Kidney epithelial cell (primary cell): ENCODE results near the gene RCBTB1. TPM values are rescaled to one million over a fixed set of nuclear protein-coding genes. Genes with fewer than 3 reads are reported as not detected.
"Not testable (repeated sequence)": the region's sequence is repeated elsewhere in the genome, so short reads cannot be mapped to it uniquely, and the experiment has no call there.

Source experiments
- DNase-seq: peaks from one replicate; pipeline ENCODE4 v3.0.0-alpha.2; 2010; ENCODE audit warnings: low read depth
- H3K27me3 ChIP-seq: 2 replicates; pipeline ENCODE4 v1.6.0; 2011; ENCODE audit warnings: low read length; ENCODE audit not compliant: control insufficient read depth, insufficient read depth
- H3K36me3 ChIP-seq: 2 replicates; pipeline ENCODE4 v1.5.1; 2011; ENCODE audit warnings: low read length; ENCODE audit not compliant: control insufficient read depth, insufficient read depth
- H3K4me3 ChIP-seq: 2 replicates; pipeline ENCODE4 v1.5.1; 2011; ENCODE audit warnings: low read depth, mild to moderate bottlenecking, control low read depth, low read length
- CTCF ChIP-seq: IDR thresholded peaks from 2 replicates; pipeline ENCODE4 v1.5.1; 2011; ENCODE audit warnings: mild to moderate bottlenecking, moderate library complexity, low read length, control low read depth, inconsistent platforms; ENCODE audit not compliant: insufficient read depth, poor library complexity, severe bottlenecking
- total RNA-seq: library from RNA; depleted of rRNA; stranded (reverse); fragments of >200 nt; gene quantifications from 2 replicates; pipeline ENCODE4 v1.2.3, GENCODE V29; 2015

RCBTB1 gene
- total RNA-seq, 1 donor from 2014 or later = 22.6 TPM

- H3K27me3 ChIP-seq = no peaks in the 10 kb centered on the region
- H3K36me3 ChIP-seq = no peaks in the 10 kb centered on the region
- DNase-seq = no peak
- no peak overlapping the region for H3K4me3 ChIP-seq
- no peak for TF ChIP-seq CTCF
Observed at GRCh38 chr13:49597043-49597641, 11.8 kb upstream of the RCBTB1 start.

GRCh38 chr13:49596221-49596620, 10.9 kb upstream of the RCBTB1 start:
- DNase-seq = no peak
- TF ChIP-seq CTCF = no peak
- Histone ChIP-seq H3K36me3 (no peaks in the 10 kb centered on the region), H3K4me3 (no peak overlapping the region), H3K27me3 (no peaks in the 10 kb centered on the region)

- Histone ChIP-seq H3K36me3 (no peaks in the 10 kb centered on the region), H3K27me3 (no peaks in the 10 kb centered on the region), H3K4me3 (no peak overlapping the region)
- DNase-seq = no peak
- TF ChIP-seq CTCF = no peak
Observed at GRCh38 chr13:49594576-49594975, 9.2 kb upstream of the RCBTB1 start.

GRCh38 chr13:49593876-49594275, 8.5 kb upstream of the RCBTB1 start:
- not testable (repeated sequence) for H3K36me3 ChIP-seq, H3K27me3 ChIP-seq, H3K4me3 ChIP-seq, DNase-seq

- not testable (repeated sequence) for H3K36me3 ChIP-seq, DNase-seq, H3K4me3 ChIP-seq, H3K27me3 ChIP-seq
Observed at GRCh38 chr13:49590714-49591113, 5.4 kb upstream of the RCBTB1 start.

- no peak for DNase-seq
- H3K36me3 ChIP-seq = no peaks in the 10 kb centered on the region
- no peak overlapping the region for H3K4me3 ChIP-seq
- no peaks in the 10 kb centered on the region for H3K27me3 ChIP-seq
- no peak for TF ChIP-seq CTCF
Observed at GRCh38 chr13:49587311-49587847, 2.0 kb upstream of the RCBTB1 start.

- no peak for TF ChIP-seq CTCF
Observed at GRCh38 chr13:49586717-49587116, 1.4 kb upstream of the RCBTB1 start.

More at GRCh38 chr13:49586717-49587116, 1.4 kb upstream of the RCBTB1 start:
- Histone ChIP-seq H3K36me3 (no peaks in the 10 kb centered on the region), H3K4me3 (no peak overlapping the region), H3K27me3 (no peaks in the 10 kb centered on the region)
- no peak for DNase-seq
